NCI-H526 (cell line): Measurements from ENCODE around the gene OTULIN.

Source experiments
- DNase-seq, 2 experiments: peaks; one replicate each; lab custom pipeline; 2025; lab: John Stamatoyannopoulos, UW

OTULIN gene

DNA sequence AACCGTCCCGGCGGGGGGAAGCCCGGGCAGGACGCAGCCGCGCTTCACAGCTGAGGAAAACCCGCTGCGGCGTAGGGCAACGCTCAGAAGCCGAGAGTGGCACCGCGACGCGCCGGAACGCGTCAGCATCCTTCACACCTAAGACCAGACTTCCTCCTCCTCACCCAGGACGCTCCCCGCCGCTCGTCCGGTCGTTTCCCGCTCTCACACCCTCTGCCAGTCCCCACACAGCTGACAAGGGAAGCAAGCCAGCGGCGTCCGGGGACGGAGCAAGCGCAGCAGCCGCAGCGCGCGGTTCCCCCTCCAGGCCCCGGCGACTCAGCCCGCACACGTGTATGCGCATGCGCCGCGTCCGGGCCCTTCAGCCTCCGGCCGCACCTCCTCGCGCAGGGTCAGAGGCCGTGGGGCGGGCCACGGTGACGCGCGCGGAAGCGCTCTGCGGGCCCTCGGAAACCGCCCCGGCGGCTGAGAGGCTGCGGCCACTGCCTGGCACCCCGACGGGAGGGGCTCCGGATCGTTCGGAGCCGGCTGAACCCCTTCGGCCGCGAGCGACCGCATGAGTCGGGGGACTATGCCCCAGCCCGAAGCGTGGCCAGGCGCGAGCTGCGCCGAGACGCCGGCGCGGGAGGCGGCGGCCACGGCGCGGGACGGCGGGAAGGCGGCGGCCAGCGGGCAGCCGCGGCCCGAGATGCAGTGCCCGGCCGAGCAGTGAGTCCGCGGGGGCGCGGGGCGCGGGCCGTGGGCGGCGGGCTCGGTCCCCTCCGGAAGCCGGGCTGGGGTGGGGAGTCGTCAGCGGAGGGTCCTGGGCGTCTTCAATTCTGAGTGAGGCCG is at the start of gene OTULIN:
TSS of gene OTULIN (plus strand) at position 449 of the 831 bp plus-strand sequence. CDS start at position 557, 108 bp downstream.
- DNase-seq: peak; percentile 81 to 94

- DNase-seq: no peak
Measured at GRCh38 chr5:14615365-14615764, 49.2 kb upstream of the OTULIN start.

DNA sequence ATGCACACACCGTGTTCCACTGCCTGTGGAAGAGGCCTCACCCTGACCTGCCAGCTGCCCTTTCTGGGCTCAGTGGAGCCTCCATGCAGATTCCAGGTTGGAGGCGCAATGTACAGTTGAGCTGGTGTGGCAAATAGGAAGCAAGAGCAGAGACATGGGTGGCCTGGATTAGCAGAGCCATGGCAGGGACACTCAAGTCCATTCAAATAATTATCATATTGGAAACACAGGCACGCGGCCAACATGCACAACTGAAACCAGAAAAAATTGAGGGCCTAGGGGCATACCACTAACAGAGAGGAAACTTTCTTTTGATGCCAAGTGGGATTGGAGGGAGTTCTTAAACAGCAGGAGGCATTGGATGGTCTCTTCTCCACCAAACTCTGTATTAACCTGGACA is 47.1 kb upstream of the OTULIN start:
- DNase-seq: no peak

DNA sequence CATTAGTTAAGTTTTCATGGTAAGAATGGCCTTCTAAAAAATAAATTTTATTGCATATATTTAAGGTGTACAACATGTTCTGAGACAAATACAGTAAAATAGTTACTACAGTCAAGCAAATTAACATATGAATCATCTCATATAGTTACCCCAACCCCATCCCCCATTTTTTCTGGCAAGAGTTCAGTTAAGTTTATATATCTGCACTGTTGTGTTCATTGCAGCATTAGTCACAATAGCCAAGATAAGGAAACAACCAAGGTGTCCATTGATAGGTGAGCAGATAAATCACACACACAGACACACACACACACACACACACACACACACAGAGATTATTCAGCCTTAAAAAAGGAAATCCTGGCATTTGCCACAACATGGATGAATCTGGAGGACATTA is 37.2 kb upstream of the OTULIN start:
- DNase-seq: no peak

DNA sequence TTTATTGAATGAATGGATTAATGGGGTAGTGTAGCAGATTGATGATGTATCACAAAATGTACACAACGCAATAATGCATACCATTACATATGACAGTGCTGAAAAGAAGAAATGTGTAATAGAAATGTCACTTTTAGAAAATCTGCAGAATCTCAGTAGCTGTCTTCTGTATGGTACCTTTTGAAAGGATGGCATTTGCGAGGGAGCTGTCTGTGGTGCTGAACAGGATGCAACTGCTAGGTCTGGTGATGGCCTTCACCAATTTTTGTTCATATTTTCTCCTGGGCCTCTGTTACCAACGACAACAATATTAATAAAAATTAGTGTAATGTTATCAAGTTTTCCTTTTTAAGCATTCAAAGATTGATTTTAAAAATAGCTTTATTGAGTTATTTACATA is 36.2 kb upstream of the OTULIN start:
- DNase-seq: no peak

- DNase-seq: no peak
Measured at GRCh38 chr5:14630671-14631070, 33.8 kb upstream of the OTULIN start.

GRCh38 chr5:14635656-14636055 is 28.9 kb upstream of the OTULIN start:
- DNase-seq: no peak

DNA sequence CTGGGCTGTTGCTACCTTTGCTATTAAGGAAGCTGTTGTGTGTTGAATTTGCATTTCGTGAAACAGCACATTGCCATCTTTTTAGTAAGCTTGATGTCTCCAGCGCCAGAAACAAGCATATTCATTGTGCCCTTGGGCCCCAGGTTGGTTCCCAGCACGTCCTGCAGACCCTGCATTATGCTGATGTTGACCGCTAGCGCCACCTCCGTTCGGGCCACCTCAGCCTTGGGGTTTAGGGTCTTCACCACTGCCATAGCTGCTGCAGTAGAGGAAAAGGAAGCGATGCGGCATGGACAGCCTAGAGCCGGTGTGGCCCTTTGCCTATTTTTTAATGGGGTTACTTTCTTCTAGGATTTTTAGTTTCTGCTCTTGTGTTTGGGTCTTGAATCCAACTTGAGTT is 23.8 kb upstream of the OTULIN start:
- no peak for DNase-seq

DNA sequence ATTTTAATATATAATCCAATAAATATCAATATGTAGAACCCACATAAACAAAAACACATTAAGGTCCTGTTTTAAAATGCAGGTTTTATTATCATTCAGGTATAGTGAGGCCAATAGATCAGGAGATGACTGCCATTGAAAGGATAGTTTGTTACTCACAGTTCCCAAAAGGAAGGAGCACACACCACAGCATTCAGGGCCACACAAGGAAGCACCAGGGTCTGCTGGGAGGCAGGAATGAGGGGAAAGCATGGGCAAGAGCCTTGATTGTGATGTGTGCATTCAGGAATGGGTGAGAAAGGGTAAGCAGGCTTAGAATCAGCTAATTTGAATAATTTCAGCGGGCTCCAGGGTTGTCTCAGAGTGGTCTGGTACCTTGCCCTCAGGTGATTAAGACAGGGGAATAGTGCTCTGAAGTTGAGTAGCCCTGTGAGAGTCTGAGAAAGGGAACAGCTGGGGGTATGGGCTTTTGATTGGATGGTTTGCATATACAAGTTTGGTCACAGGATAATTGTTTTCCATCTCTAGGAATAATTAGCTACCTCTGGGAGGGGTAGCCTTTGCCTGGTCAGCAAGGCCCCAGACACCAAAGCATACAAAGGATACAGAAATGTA is 19.8 kb upstream of the OTULIN start:
- peak in 1 of 2 experiments; percentile 25 for DNase-seq

DNA sequence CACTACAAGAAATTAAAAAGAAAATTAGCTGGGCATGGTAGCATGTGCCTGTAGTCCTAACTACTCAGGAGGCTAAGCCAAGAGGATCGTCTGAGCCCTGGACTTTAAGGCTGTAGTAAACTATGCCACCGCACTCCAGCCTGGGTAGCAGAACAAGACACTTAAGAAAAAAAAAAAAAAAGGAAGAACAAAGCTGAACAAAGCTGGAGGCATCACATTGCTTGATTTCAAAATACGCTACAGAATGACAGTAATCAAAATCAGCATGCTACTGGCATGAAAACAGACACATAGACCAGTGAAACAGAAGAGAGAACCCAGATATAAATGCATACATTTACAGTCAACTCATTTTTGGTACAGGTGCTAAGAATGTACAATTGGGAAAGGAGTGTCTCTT is 14.5 kb upstream of the OTULIN start:
- DNase-seq: no peak

DNA sequence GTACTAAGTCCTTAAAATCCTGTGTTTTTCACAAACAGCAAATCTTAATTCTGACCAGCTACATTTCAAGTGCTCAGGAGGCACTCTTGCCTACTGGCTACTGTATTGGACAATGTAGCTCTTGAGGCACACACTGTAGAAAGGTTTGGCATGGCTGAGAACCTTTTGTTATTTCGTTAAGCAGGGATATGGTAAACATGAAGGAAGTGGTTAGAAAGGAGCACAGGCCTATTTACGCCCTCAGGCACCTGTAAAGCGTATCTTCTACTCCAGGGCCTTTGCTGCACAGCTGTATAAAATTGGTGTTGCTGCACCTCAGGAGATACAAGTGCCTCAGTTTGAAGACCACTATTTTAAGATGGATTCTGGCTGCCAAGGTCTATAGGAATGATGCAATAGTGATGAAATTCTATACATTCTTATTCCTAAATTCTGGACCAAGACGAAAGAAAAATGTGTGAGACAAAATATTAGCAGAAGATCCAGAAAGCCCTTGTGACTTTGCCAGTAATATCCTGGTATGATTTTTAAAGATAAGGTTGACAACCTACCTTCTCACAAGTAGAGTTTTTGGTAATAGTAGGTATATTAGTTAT is 9.3 kb upstream of the OTULIN start:
- no peak for DNase-seq

GRCh38 chr5:14656898-14657297 is 7.6 kb upstream of the OTULIN start:
- no peak for DNase-seq

GRCh38 chr5:14659821-14660607 is 4.5 kb upstream of the OTULIN start:
- no peak for DNase-seq

DNA sequence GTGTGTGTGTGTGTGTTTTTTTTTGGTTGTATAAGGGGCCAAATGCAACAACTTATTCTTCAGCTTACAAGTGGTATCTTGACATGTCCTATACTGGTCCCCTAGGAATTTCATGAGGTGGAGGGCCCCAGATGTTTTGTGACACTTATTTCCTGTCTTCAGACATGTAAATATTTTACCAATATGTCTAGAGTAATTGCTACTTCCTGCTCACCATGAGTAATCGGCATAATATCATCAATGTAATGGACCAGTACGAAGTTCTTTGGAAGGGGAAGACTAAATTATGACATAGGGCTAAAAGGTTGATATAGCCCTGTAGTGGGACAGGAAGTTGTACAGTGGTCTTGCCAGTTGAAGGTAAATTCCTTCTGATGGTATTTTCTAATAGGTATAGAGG is 3.7 kb upstream of the OTULIN start:
- DNase-seq: no peak

- DNase-seq: no peak
Measured at GRCh38 chr5:14662721-14663260, 1.7 kb upstream of the OTULIN start.

GRCh38 chr5:14663734-14664269 is 716 bp upstream of the OTULIN start:
- DNase-seq: peak in 1 of 2 experiments; percentile 65

GRCh38 chr5:14665101-14665822 is 744 bp downstream of the OTULIN start:
- peak in 1 of 2 experiments; percentile 51 for DNase-seq

- DNase-seq: peak in 1 of 2 experiments; percentile 40
Measured at GRCh38 chr5:14665949-14666348, 1.4 kb downstream of the OTULIN start.

- DNase-seq: no peak
Measured at GRCh38 chr5:14666357-14666756, 1.8 kb downstream of the OTULIN start.

DNA sequence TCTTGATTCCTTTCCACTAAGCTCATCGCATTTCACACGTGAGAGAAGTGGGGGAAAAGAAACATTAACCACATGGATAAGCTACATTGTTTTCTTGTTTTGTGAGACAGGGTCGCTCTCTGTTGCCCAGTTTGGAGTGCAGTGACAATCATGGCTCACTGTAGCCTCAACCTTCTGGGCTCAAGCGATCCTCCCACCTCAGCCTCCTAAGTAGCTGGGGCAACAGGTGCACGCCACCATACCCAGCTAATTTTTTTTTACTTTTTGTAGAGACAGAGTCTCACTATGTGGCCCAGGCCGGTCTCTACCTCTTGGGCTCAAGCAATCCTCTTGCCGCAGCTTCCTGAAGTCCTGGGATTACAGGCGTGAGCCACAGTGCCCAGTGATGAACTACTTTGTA is 2.8 kb downstream of the OTULIN start:
- no peak for DNase-seq

GRCh38 chr5:14667770-14668169 is 3.3 kb downstream of the OTULIN start:
- DNase-seq: no peak
